ENCODE measurements around the gene GMPR. TPM values are rescaled to one million over a fixed set of nuclear protein-coding genes. Genes with fewer than 3 reads are reported as not detected.
A peak's percentile ranks its signal among the peaks of the same experiment; 100 is the strongest.

GMPR gene
- total and polyA plus RNA-seq, 12 donors, result 17.0 to 49.1 (median 26.3) TPM

GRCh38 chr6:16228043-16228442 is 10.3 kb upstream of the GMPR start:
- Histone ChIP-seq H3K4me3 (no peak overlapping the region), H3K27me3 (no peaks in the 10 kb centered on the region), H3K27ac (no peak overlapping the region), H3K9me3 (replicated peaks in 1 of 3) (no peaks in the 10 kb centered on the region), H3K4me1 (replicated peaks in 1 of 2) (peaks cover 18 to 24% of the 10 kb centered on the region in 2 donors), H3K36me3 (replicated peaks in 1 of 2) (no peaks in the 10 kb centered on the region)
- intact Hi-C loops (cut with DNase I), result no loop called here
- no peak for DNase-seq
- TF ChIP-seq POLR2A (IDR thresholded peaks at IDR 0.05), result no peak
- TF ChIP-seq CTCF (IDR thresholded peaks at IDR 0.05), result no peak
- 89 to 98% (median 96%) methylated on average over 5 of the region's 5 CpGs for WGBS, 4 donors

GRCh38 chr6:16228709-16229665 is 9.4 kb upstream of the GMPR start:
- Histone ChIP-seq H3K36me3 (replicated peaks in 1 of 2) (no peaks in the 10 kb centered on the region), H3K27ac (peak overlapping the region in 1 of 5 donors; percentile 7), H3K4me3 (peak overlapping the region in 1 of 4 donors; percentile 32), H3K9me3 (replicated peaks in 1 of 3) (no peaks in the 10 kb centered on the region), H3K27me3 (no peaks in the 10 kb centered on the region), H3K4me1 (replicated peaks in 1 of 2) (peaks cover 9 to 15% of the 10 kb centered on the region in 2 donors)
- intact Hi-C loops (cut with DNase I), result no loop called here
- 37 to 45% (median 40%) methylated on average over 20 of the region's 20 CpGs for WGBS, 4 donors
- peak in 4 of 6 experiments; percentile 12 to 31 (median 20) for TF ChIP-seq CTCF (IDR thresholded peaks at IDR 0.05)
- no peak for TF ChIP-seq POLR2A (IDR thresholded peaks at IDR 0.05)
- peak in 5 of 7 donors; percentile 40 to 65 (median 48) for DNase-seq

- TF ChIP-seq POLR2A (IDR thresholded peaks at IDR 0.05), result no peak
- TF ChIP-seq CTCF (IDR thresholded peaks at IDR 0.05), result no peak
- H3K4me1 ChIP-seq (replicated peaks in 1 of 2), result peaks cover 5 to 11% of the 10 kb centered on the region in 2 donors
- peak overlapping the region in 1 of 4 donors; percentile 32 for H3K4me3 ChIP-seq
- H3K9me3 ChIP-seq (replicated peaks in 1 of 3), result no peaks in the 10 kb centered on the region
- H3K27ac ChIP-seq, result no peak overlapping the region
- no peaks in the 10 kb centered on the region for H3K36me3 ChIP-seq (replicated peaks in 1 of 2)
- intact Hi-C loops (cut with DNase I), result no loop called here
- H3K27me3 ChIP-seq, result no peaks in the 10 kb centered on the region
- peak in 2 of 7 donors; percentile 33 to 37 for DNase-seq
- WGBS, 4 donors, result 18 to 31% (median 27%) methylated on average over 6 of the region's 6 CpGs
Measured at GRCh38 chr6:16229700-16230099, 8.7 kb upstream of the GMPR start.

- intact Hi-C loops (cut with DNase I), result no loop called here
- peaks cover 5 to 11% of the 10 kb centered on the region in 2 donors for H3K4me1 ChIP-seq (replicated peaks in 1 of 2)
- H3K9me3 ChIP-seq (replicated peaks in 1 of 3), result no peaks in the 10 kb centered on the region
- no peaks in the 10 kb centered on the region for H3K36me3 ChIP-seq (replicated peaks in 1 of 2)
- H3K4me3 ChIP-seq, result no peak overlapping the region
- WGBS, 4 donors, result 86 to 97% (median 88%) methylated on average over 7 to 9 of the region's 9 CpGs
- TF ChIP-seq POLR2A (IDR thresholded peaks at IDR 0.05) (no peak), CTCF (IDR thresholded peaks at IDR 0.05) (no peak)
- DNase-seq, result no peak
- H3K27ac ChIP-seq, result no peak overlapping the region
- no peaks in the 10 kb centered on the region for H3K27me3 ChIP-seq
Measured at GRCh38 chr6:16230953-16231352, 7.4 kb upstream of the GMPR start.

Measured in adrenal gland (tissue), 12 donors.